ENCODE data around the gene NXNL1.
A peak's percentile ranks its signal among the peaks of the same experiment; 100 is the strongest.

NXNL1 gene

DNA sequence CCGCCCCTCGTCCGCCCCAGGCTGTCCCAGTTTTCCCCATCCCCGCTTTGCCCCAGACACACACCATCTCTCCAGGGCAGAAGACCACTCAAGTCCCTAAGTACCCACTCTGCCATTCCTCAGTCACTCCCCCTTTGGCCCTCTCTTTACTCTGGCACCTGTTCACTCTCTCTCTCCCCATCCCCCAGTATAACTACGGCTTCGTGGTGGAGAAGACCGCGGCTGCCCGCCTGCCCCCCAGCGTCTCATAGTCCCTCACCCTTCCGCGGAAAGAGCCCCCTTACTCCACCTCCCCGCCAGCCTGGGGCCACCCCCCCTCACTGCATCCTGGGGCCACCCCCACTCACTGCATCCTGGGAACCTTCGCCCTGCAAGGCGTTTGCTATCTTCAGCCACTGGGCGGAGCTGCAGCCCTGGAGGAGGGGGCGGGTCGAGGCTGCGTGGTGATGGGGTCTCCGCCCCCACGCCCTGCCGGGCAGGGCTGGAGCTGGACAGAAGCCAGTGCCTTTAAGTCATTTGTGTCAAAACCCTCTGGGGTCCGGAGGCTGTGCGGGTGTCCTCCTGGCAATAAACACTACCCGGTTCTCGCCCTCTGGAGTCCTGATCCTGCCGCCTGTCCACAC lies 35.9 kb downstream of the NXNL1 start:
- peaks cover 12 to 47% (median 39%) of the 10 kb centered on the region in 10 experiments; a peak in 18 of 20 replicates for H3K4me1 ChIP-seq
- H3K9ac ChIP-seq, result peak overlapping the region in 5 of 11 experiments; percentile 9 to 35 (median 13); a peak in 3 of 22 replicates
- peak overlapping the region in 1 of 11 experiments; percentile 34; a peak in 1 of 22 replicates for H3K27ac ChIP-seq
- no peak for TF ChIP-seq Cebpa-rat (IDR thresholded peaks at IDR 0.05)
- no peak overlapping the region for H3K4me3 ChIP-seq
- peaks cover 0 to 22% (median 15%) of the 10 kb centered on the region in 11 experiments; a peak in 17 of 22 replicates for H3K36me3 ChIP-seq
- no peaks in the 10 kb centered on the region for H4K20me1 ChIP-seq
- peak overlapping the region; percentile 12 to 67 (median 56); a peak in 21 of 22 replicates for H3K4me2 ChIP-seq
- no peaks in the 10 kb centered on the region for H3K9me3 ChIP-seq (replicated peaks in 1 of 11)
- H3K27me3 ChIP-seq, result no peaks in the 10 kb centered on the region

DNA sequence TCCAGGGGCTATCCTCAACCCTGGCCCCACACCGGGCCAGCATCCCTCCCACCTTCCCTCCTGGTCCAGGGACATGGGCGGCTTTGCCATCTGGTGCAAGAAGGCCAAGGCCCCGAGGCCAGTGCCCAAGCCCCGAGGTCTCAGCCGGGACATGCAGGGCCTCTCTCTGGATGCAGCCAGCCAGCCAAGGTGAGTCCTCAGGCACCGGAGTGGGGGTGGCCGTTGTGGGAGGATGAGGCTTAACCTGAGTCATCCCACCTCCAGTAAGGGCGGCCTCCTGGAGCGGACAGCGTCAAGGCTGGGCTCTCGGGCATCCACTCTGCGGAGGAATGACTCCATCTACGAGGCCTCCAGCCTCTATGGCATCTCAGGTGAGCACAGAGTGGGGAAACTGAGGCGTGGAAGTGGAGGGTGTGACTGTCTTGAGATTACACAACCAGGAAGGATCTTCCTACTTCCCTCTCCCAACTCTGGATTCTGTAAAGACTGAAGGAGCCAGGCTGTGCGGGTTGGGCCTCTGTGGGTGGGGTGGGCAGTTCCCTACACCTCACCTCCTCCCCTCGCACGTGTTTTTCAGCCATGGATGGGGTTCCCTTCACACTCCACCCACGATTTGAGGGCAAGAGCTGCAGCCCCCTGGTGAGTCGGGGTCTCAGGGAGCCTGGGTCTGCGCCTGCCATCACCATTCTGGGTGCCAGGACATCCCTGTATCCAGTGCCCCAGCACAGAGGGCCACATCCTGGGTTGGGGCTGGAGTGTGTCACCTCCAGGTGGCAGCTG lies 37.1 kb downstream of the NXNL1 start:
- TF ChIP-seq Cebpa-rat (IDR thresholded peaks at IDR 0.05), result no peak
- Histone ChIP-seq H3K4me3 (no peak overlapping the region), H3K27me3 (no peaks in the 10 kb centered on the region), H3K4me2 (0 out of 22 replicates have a peak overlapping the region, but pooled peaks of 1 of the 11 experiments have one; percentile 67), H3K9ac (peak overlapping the region in 1 of 11 experiments; percentile 15; a peak in 2 of 22 replicates), H3K4me1 (peaks cover 18 to 44% (median 36%) of the 10 kb centered on the region in 10 experiments), H3K27ac (no peak overlapping the region), H4K20me1 (no peaks in the 10 kb centered on the region), H3K36me3 (peaks cover 0 to 22% (median 15%) of the 10 kb centered on the region in 11 experiments; a peak in 17 of 22 replicates), H3K9me3 (replicated peaks in 1 of 11) (no peaks in the 10 kb centered on the region)

DNA sequence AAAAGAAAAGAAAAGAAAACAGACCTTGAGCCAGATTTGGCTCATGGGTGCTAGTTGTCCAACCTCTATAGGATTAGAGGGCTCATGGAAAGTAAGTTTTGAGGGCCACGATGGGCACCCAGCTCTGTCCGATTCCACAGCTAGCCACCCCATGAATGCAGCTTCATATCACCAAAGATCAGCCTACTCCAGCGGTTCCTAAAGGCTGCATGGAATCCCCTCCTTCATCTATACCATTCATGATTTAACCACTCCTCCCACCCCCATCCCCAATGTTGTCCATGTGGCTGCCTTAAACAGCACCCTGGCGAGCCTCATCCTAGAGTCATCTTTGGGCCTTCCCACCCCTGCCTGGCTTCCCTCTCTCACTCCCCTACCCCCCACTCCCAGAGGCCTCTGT lies 38.8 kb downstream of the NXNL1 start:
- peaks cover 30 to 46% (median 37%) of the 10 kb centered on the region in 10 experiments for H3K4me1 ChIP-seq
- TF ChIP-seq Cebpa-rat (IDR thresholded peaks at IDR 0.05), result no peak

DNA sequence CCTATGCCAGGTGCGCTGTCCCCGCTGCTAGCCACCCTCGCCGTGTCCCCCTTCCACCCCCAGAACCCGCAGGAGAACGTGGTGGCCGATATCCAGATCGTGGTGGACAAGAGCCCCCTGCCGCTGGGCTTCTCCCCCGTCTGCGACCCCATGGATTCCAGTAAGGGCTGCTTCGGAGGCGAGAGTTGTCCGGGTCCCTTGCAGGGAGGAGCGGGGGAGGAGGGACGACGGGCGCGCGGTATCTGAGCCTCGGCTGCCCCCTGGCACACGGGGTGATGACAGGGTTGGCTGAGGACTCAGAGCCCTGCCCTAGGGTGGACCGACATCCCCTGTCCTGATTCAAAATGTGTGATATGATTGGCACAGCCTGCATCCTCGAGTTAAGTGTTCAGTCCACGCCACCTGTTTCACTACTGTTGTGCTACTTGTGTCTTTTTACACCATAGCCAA lies 40.2 kb downstream of the NXNL1 start:
- peak overlapping the region; percentile 79 to 97 (median 91) for H3K4me2 ChIP-seq
- H3K9me3 ChIP-seq (replicated peaks in 1 of 11), result no peaks in the 10 kb centered on the region
- peak overlapping the region; percentile 72 to 87 (median 84) for H3K9ac ChIP-seq
- no peaks in the 10 kb centered on the region for H4K20me1 ChIP-seq
- peak overlapping the region; percentile 68 to 86 (median 74) for H3K4me3 ChIP-seq
- no peaks in the 10 kb centered on the region for H3K27me3 ChIP-seq
- peaks cover 4 to 35% (median 19%) of the 10 kb centered on the region in 11 experiments; a peak in 20 of 22 replicates for H3K36me3 ChIP-seq
- H3K4me1 ChIP-seq, result peaks cover 30 to 47% (median 39%) of the 10 kb centered on the region in 10 experiments
- H3K27ac ChIP-seq, result peak overlapping the region; percentile 67 to 89 (median 80); a peak in 21 of 22 replicates
- TF ChIP-seq Cebpa-rat (IDR thresholded peaks at IDR 0.05), result no peak

More for the DNA sequence above, 38.8 kb downstream of the NXNL1 start:
- Histone ChIP-seq H3K4me2 (no peak overlapping the region), H3K9me3 (replicated peaks in 1 of 11) (no peaks in the 10 kb centered on the region), H3K9ac (no peak overlapping the region), H4K20me1 (no peaks in the 10 kb centered on the region), H3K36me3 (peaks cover 0 to 22% (median 15%) of the 10 kb centered on the region in 11 experiments; a peak in 17 of 22 replicates), H3K27ac (no peak overlapping the region), H3K27me3 (no peaks in the 10 kb centered on the region), H3K4me3 (no peak overlapping the region)

DNA sequence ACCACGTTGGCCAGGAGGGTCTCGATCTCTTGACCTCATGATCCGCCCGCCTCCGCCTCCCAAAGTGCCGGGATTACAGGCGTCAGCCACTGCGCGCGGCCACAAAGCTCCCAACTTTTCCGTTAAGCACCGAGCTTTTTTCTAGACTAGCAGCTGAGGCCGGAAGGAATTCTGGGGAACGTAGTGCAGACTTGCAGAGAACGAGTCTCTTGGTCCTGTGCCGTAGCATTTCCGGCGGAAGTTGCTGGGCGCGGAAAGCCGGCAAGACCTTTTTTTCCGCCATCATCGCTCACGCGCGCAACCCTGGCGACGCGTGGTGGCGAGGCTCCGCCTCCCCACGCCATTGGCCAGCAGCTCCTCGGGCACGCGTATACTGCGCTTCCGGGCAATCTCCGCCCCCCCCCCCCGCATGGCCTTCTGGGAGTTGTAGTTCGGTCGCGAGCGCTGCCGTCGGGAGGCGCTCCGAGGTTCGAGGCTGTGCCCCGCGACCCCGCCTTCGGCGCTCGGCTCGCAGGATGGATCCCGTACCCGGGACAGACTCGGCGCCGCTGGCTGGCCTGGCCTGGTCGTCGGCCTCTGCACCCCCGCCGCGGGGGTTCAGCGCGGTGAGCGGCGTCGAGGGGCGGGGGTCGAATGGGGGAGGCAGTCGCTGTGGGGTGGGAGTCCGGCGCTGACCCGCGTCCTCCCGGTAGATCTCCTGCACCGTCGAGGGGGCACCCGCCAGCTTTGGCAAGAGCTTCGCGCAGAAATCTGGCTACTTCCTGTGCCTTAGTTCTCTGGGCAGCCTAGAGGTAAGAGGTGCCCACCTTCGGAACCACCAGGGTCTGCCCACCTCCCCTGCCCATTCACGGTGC lies 40.9 kb downstream of the NXNL1 start, which contains the start of gene MVB12A:
TSS of gene MVB12A (plus strand) at position 427 of the 854 bp plus-strand sequence. CDS start at position 516, 89 bp downstream.
- TF ChIP-seq Cebpa-rat (IDR thresholded peaks at IDR 0.05), result no peak
- H4K20me1 ChIP-seq, result no peaks in the 10 kb centered on the region
- H3K9ac ChIP-seq, result peak within 1 kb of the TSS; percentile 76 to 87 (median 84)
- H3K36me3 ChIP-seq, result peaks cover 9 to 41% (median 25%) of the 10 kb centered on the region in 11 experiments; a peak in 20 of 22 replicates
- H3K4me2 ChIP-seq, result peak within 1 kb of the TSS; percentile 87 to 97 (median 93)
- H3K27me3 ChIP-seq, result no peaks in the 10 kb centered on the region
- peak within 1 kb of the TSS; percentile 67 to 89 (median 84) for H3K27ac ChIP-seq
- peak within 1 kb of the TSS; percentile 68 to 86 (median 74) for H3K4me3 ChIP-seq
- H3K4me1 ChIP-seq, result peaks cover 23 to 43% (median 34%) of the 10 kb centered on the region in 10 experiments
- no peaks in the 10 kb centered on the region for H3K9me3 ChIP-seq (replicated peaks in 1 of 11)

DNA sequence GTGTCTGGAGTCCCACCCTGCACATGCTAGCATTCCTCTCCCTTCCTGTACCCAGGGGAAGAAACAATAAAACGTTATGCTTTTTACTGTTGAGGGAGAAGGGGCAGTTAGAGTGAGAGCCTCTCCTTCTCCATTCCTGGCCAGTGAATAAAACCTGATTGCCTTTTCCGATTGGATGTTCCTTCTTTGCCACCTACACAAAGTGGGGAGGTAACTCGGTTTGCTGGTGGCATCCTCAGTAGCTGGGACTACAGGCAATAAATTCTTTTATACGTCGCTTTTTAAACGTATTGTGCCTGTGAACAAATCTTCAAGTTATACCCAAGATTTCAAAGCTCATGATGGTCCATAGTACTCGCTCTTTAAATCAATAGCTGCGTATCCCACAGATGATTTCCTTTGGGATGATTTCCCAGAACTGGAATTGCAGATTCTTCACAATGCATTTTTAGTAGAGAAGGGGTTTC lies 41.5 kb downstream of the NXNL1 start:
- H3K9me3 ChIP-seq (replicated peaks in 1 of 11), result no peaks in the 10 kb centered on the region
- H4K20me1 ChIP-seq, result no peaks in the 10 kb centered on the region
- no peak for TF ChIP-seq Cebpa-rat (IDR thresholded peaks at IDR 0.05)
- H3K4me1 ChIP-seq, result peaks cover 17 to 42% (median 27%) of the 10 kb centered on the region in 10 experiments
- peak overlapping the region; percentile 75 to 87 (median 83) for H3K9ac ChIP-seq
- peak overlapping the region; percentile 49 to 89 (median 84); a peak in 21 of 22 replicates for H3K27ac ChIP-seq
- peak overlapping the region; percentile 68 to 86 (median 74) for H3K4me3 ChIP-seq
- peak overlapping the region; percentile 86 to 94 (median 89) for H3K4me2 ChIP-seq
- peaks cover 13 to 48% (median 30%) of the 10 kb centered on the region in 11 experiments; a peak in 21 of 22 replicates for H3K36me3 ChIP-seq
- H3K27me3 ChIP-seq, result no peaks in the 10 kb centered on the region

DNA sequence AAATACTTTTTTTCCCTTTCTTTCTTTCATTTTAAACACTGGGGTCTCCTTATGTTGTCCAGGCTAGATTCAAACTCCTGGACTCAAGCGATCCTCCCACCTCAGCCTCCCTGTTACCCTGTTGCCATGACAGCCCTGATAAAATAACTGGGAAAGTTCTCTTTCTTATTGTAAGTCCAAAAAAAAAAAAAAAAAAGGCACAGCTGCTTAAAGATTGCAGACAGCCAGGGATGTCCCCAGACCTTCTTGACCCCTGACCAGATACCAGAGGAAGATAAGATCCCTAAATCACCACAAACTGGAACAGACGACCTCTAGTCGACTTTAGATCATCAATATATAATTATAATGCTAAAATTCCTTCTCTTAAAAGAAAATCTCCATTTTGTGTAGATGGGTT lies 42.0 kb downstream of the NXNL1 start:
- H3K27me3 ChIP-seq, result no peaks in the 10 kb centered on the region
- H3K36me3 ChIP-seq, result peaks cover 18 to 49% (median 32%) of the 10 kb centered on the region in 11 experiments; a peak in 21 of 22 replicates
- no peak for TF ChIP-seq Cebpa-rat (IDR thresholded peaks at IDR 0.05)
- H3K9me3 ChIP-seq (replicated peaks in 1 of 11), result no peaks in the 10 kb centered on the region
- peaks cover 19 to 47% (median 25%) of the 10 kb centered on the region in 10 experiments for H3K4me1 ChIP-seq
- H3K4me3 ChIP-seq, result peak overlapping the region; percentile 68 to 86 (median 74); a peak in 18 of 20 replicates
- no peaks in the 10 kb centered on the region for H4K20me1 ChIP-seq
- H3K27ac ChIP-seq, result peak overlapping the region in 10 of 11 experiments; percentile 49 to 87 (median 82); a peak in 14 of 22 replicates
- H3K9ac ChIP-seq, result peak overlapping the region; percentile 75 to 87 (median 83); a peak in 17 of 22 replicates
- peak overlapping the region; percentile 86 to 94 (median 89) for H3K4me2 ChIP-seq

DNA sequence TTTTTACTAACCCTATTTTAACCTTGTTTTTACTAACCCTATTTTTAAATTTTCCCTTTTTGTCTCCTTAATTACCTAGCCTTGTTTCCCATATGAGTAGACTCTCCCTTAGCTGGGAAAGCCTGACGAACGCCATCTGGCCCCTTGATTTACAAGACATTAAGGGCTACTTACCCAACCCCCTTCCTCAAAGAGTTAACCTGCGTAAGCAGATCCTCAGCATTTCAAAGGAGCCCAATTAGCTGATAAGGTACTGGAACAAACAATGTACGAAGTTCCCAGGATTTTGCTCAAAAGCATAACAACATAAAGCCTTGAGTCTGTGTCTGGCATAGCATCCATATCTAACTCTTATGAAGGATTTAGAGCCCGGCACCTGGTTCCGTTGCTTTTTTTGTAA lies 45.6 kb downstream of the NXNL1 start:
- Histone ChIP-seq H3K4me2 (no peak overlapping the region), H4K20me1 (no peaks in the 10 kb centered on the region), H3K4me1 (peaks cover 32 to 63% (median 38%) of the 10 kb centered on the region in 10 experiments), H3K27me3 (no peaks in the 10 kb centered on the region), H3K36me3 (peaks cover 24 to 49% (median 33%) of the 10 kb centered on the region in 11 experiments; a peak in 21 of 22 replicates), H3K4me3 (no peak overlapping the region), H3K9me3 (replicated peaks in 1 of 11) (no peaks in the 10 kb centered on the region), H3K27ac (no peak overlapping the region), H3K9ac (no peak overlapping the region)
- no peak for TF ChIP-seq Cebpa-rat (IDR thresholded peaks at IDR 0.05)
